Ramos (cell line): ENCODE data around the gene CACNA1C.

Experiments used
- in situ Hi-C: fragments of 300-500 bp; cut with MboI; formaldehyde crosslinking; loops from one replicate; pipeline ENCODE4 v1.14.3; 2022; ENCODE audit warnings: low sequenced_read_pairs; ENCODE audit not compliant: unreplicated experiment

The CACNA1C gene

GRCh38 chr12:2325519-2325918, 272.7 kb downstream of the CACNA1C start:
- in situ Hi-C loops: no loop called here

- in situ Hi-C loops: no loop called here
Measured at GRCh38 chr12:2326470-2326869, 273.7 kb downstream of the CACNA1C start.

GRCh38 chr12:2328661-2329060, 275.9 kb downstream of the CACNA1C start:
- in situ Hi-C loops: no loop called here

DNA sequence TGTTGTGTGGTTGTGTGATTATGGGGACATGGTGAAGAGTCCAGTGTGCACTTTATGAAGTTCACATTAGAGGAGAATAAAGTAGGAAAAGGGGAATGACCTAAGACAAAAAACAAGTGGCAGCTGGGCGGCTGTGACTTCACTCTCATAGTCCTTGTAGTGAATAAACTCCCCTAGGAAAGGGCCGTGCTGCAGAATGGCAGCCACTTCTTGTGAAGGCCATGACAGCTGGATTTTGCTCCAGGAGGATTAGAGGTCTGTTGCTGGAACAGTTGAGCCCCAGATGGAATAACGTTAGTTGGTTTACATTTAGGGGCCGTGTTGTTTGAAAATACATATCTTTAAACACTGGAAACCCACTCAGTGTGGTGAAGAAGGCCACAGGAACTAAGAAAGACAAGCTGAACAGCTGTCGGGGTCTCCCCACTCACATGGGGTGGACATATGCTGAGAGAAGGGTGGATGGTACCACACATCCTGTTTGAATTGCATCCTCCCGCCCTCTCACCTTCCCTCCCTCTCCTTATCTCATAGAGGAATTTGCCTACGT, 276.9 kb downstream of the CACNA1C start:
- in situ Hi-C loops: no loop called here

DNA sequence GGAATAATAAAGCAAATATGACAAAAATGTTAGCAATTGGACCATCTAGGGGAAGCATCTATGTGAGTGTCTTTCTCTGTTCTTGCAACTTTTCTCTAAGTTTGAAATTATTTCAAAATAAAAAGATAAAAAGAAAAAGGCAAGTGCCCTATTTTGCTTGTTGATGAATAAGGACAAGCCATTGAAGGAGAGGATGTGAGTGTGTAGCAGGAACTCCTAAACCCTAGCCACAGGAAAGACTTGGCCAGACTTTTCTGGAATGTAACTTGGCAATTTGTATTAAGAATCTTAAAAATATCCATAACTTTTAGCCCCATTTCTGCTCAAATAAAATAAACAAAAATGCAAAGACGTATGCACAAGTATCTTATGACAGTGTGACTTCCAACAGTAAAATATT, 279.4 kb downstream of the CACNA1C start:
- in situ Hi-C loops: no loop called here

- in situ Hi-C loops: no loop called here
Measured at GRCh38 chr12:2332947-2333346, 280.2 kb downstream of the CACNA1C start.

- in situ Hi-C loops: no loop called here
Measured at GRCh38 chr12:2333491-2334195, 280.9 kb downstream of the CACNA1C start.

- in situ Hi-C loops: no loop called here
Measured at GRCh38 chr12:2334271-2334670, 281.5 kb downstream of the CACNA1C start.

- in situ Hi-C loops: no loop called here
Measured at GRCh38 chr12:2334689-2335088, 281.9 kb downstream of the CACNA1C start.

- in situ Hi-C loops: no loop called here
Measured at GRCh38 chr12:2335109-2335508, 282.3 kb downstream of the CACNA1C start.

GRCh38 chr12:2335513-2335912, 282.7 kb downstream of the CACNA1C start:
- in situ Hi-C loops: no loop called here

DNA sequence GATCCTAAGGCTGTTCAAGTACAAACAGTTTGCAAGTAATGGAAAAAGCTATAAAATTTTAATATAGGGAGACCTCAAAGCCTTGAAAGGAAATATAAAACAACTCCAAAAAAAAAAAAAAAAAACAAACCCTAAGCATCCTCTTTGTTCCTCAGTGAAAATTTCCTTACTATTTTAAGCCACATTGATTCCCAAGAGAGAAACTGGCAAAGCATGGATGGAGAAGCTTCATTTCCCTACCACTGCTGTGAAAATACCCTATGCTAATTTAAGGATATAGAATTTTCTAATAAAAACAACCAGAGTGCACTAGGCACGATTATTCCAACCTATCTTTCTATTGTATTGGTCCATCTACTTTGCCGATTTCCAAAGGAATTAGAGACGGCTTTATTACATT, 283.1 kb downstream of the CACNA1C start:
- in situ Hi-C loops: no loop called here

DNA sequence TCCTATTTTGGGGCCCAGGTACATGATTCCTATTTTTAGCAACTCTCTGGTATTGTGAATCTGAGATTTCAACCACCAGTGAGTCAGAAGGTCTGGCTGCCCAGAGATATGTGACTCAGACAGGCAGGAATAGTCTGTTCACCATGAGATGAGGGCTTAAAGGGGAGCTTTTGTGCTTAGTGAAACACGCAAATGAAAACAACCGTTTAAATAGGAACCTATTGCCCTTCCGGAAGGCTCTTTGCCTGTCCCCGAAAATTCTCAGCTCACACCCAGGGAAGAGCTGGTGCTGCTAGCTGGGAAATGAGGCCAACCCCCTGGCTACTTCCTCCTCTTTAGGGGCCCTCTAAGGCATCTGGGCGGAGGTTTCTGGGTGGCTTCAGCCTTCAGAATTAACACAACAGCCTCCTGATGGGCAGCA, 283.6 kb downstream of the CACNA1C start:
- in situ Hi-C loops: no loop called here

- in situ Hi-C loops: no loop called here
Measured at GRCh38 chr12:2337031-2338010, 284.5 kb downstream of the CACNA1C start.

DNA sequence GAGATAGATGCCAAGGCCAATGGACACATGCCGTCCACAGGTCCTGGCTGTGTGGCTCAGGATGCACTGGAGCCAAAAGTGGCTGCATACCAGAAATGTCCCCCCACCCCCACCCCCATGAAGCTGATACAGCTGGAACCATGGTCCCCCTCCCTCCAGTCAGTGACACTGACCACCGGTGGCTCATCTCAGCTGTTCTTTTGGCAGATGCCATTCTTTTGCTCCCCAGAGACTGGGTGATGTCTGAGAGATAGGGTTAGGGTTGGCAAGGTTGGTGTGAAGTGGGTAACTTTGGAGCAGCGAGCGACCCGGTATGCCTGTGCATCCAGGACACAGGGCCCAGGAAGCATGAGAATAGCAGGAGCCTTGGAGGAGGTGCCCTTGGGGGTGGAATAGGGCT, 285.6 kb downstream of the CACNA1C start:
- in situ Hi-C loops: no loop called here

- in situ Hi-C loops: no loop called here
Measured at GRCh38 chr12:2338991-2339431, 286.2 kb downstream of the CACNA1C start.

GRCh38 chr12:2341051-2341751, 288.4 kb downstream of the CACNA1C start:
- in situ Hi-C loops: no loop called here

DNA sequence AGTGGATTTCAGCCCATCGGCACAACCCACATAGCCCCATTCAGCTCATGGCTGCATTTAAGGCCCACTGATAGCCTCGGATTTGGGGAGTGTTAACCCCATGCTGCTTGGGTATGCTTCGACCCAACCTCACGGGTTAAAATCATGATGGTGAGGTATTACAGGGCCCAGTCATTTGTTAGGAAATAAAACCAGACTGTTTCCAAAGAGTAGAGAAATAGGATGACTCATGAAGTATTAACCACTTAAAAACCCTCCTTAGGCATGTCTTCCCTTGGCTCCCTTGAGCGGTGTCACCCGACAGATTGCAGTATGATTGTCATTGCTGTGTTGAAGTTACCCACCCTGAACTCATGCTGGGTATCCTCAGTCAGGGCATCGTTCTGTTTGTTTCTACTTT, 289.1 kb downstream of the CACNA1C start:
- in situ Hi-C loops: no loop called here

- in situ Hi-C loops: no loop called here
Measured at GRCh38 chr12:2343681-2344080, 290.9 kb downstream of the CACNA1C start.

DNA sequence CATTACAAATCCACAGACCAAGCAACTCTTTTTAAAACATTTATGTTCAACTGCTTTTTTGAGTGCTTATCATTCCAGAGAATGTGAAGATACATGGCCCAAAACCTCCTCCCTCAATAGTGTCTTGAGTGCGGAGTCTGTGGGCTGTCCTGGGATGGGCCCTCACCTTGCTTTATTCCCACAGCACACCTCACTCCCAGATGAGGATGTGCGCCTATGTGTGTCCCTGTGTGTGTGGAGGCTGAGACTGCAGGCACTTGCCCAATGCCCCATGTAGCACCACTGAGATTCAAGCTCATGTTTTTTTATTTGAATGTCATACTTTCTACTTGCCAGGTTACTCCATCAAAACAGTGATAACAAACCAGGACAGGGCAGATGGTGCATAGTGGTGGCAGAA, 291.7 kb downstream of the CACNA1C start:
- in situ Hi-C loops: no loop called here
